Stimulated activated CD4-positive, alpha-beta T cell treated with anti-CD3 and anti-CD28 coated beads, Interleukin-15, amount 100 ng/mL, for 1 hour (primary cell): Measurements from ENCODE around the gene CCDC90B.
"Not testable (repeated sequence)": the region's sequence is repeated elsewhere in the genome, so short reads cannot be mapped to it uniquely, and the experiment has no call there.

Experiments used
- DNase-seq, 2 donors: peaks; one replicate each; pipeline ENCODE4 v3.0.0-alpha.2; 2020; ENCODE audit warnings: low read depth in 1 of 2, low spot score in 1 of 2

Gene CCDC90B

DNA sequence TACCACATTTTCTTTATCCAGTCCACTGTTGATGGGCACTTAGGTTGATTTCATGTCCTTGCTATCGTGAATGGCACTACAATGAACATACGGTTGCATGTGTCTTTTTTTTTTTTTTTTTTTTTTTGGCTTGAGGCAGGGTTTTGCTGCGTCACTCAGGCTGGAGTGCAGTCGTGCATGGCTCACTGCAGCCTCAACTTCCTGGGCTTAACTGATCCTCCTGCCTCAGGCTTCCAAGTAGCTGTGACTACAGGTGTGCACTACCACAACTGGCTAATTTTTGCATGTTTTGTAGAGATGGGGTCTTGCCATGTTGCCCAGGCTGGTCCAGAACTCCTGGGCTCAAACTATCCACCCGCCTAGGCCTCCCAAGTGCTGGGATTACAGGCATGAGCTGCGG is 1.5 kb upstream of the CCDC90B start:
- no peak for DNase-seq

DNA sequence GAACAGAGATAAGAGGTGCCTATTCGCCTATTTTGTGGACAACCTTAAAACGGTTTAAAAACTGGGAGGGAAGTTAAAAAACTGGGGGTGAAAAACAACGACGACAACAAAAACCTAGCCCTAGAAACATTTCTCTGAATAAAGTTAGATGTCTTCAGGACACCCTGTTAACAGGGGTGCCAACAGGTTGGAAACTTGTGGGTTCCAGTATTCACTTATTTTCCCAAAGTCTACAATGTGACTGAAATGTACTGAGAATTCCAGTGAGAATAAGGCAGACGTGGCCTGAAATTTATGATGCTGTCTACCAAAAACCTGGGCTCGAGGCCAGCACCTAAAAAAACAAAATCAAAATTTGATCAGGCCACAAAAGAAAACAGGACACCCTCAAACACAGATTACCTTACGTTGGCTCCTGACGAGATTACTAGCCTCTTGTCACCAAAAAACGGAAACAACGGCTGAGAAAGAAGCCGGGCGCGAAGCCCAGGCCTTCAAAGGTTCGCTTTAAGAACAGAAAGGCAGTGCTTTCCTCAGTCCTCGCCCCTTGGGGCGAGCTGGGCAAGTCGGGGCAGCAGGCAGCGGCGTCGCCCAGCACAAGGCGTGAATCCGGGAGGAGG is 906 bp downstream of the CCDC90B start:
- DNase-seq = no peak

DNA sequence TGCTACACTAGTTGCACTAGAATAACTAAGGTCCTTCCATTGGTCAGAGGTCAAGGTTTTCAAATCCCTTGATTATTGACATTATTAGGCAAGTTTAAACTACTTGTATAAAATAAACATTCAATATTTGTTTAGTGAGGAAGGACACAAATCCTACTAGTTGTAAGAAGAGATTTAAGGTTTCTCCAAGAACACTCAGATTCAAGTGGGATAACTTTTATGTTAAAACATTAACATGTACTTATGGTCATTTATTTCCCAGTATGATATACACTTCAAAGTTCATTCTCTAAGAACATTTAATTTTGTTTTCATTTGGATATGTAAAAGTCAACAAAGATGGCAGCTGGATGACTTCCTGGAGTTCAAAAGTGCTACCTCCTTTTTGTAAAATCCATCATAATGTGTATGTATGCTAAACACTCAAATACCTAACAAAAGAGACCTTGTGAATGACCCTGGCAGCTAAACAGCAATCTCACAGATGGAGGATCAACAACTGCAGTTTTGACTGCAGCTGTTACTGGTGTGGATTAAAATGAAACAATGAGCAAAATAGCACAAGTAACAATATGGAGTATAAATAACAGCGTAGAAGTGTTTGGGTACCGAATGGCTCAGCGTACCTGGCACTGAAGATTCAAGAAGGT is 1.5 kb downstream of the CCDC90B start:
- no peak for DNase-seq

- no peak for DNase-seq
Measured at GRCh38 chr11:83282084-83282716, 4.0 kb downstream of the CCDC90B start.

DNA sequence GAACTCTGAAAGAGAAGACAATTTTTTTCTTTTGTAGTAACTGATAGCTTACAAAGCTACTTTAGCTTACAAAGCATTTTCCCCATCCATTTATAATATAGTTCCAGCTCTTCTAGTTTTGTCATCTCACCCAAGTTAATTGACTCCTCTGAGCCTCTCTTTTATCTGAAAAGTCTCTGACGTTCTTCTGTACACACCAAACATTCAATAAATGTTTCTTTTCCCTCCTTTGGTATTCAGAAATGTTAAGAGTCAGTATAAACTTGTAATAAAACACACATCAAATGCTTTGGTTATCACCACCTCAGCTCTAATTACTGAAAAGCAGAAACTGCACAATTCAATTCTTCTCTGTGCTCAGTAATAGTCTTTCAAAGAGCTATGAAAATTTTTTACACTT is 5.9 kb downstream of the CCDC90B start:
- no peak for DNase-seq

DNA sequence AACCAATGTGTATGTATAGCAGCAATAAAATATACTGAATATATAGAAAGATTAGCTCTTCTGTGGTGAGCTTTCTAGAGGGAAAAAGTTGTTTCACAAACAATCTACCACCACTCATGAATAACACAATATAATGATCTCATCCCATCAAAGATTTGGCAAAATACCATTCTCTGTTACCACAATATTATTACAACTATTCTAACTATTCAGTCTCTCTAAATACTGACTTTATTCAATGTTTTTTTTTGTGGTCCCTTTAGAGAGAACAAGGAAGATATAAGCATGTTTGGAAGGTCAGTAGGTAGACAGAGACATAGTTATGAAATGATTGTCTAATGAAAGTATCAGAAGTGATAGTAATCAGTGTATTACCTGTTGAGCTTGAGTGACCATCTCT is 7.8 kb downstream of the CCDC90B start:
- no peak for DNase-seq

DNA sequence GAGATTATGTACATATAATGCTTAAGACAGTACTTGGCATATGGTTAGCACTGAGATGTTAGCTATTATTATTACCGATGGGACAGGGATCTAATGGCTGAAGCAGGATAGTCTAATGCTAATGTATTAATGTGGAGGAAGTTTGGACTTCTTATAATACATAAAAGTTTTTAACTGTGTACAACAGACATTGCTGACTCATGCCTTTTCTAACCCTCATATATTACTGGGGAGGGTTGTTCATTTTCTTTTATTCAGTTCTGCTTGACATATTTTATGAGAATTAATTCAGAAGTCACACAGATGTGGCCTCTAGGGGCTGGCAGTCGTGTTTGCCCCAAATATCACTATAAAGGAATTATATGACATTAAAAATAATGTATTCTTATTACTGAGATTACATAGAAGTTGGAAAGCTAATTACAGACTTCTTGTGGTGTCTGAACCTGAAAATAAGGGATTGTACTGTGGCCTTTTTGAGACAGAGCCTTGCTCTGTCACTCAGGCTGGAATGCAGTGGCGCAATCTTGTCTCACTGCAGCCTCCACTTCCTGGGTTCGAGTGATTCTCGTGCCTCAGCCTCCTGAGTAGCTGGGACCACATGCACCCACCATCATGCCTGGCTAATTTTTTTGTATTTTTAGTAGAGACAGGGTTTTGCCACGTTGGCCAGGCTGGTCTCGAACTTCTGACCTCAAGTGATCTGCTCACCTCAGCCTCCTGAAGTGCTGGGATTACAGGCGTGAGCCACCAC is 10.1 kb downstream of the CCDC90B start:
- no peak for DNase-seq

GRCh38 chr11:83272627-83273026 is 13.5 kb downstream of the CCDC90B start:
- DNase-seq = no peak

- DNase-seq = not testable (repeated sequence)
Measured at GRCh38 chr11:83271734-83272133, 14.4 kb downstream of the CCDC90B start.

GRCh38 chr11:83269080-83269479 is 17.1 kb downstream of the CCDC90B start:
- not testable (repeated sequence) for DNase-seq

GRCh38 chr11:83265331-83265730 is 20.8 kb downstream of the CCDC90B start:
- no peak for DNase-seq

DNA sequence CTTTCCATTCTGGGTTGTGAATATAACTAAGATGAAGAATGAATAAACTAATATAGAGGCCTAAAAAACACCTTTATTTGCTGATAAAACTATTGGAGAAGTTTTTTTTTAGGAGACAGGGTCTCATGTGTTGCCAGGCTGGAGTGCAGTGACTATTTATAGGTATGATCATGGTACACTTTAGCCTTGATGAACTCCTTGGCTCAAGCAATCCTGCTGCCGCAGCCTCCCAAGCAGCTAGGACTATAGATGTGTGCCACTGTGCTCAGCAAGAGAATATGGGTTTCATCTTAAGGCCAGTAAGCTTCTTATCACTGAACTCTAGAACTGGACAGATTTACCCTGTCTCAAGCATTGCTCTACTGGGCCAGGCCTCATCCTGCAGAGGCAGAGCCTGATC is 26.6 kb downstream of the CCDC90B start:
- no peak for DNase-seq

GRCh38 chr11:83257761-83258168 is 28.4 kb downstream of the CCDC90B start:
- no peak for DNase-seq

DNA sequence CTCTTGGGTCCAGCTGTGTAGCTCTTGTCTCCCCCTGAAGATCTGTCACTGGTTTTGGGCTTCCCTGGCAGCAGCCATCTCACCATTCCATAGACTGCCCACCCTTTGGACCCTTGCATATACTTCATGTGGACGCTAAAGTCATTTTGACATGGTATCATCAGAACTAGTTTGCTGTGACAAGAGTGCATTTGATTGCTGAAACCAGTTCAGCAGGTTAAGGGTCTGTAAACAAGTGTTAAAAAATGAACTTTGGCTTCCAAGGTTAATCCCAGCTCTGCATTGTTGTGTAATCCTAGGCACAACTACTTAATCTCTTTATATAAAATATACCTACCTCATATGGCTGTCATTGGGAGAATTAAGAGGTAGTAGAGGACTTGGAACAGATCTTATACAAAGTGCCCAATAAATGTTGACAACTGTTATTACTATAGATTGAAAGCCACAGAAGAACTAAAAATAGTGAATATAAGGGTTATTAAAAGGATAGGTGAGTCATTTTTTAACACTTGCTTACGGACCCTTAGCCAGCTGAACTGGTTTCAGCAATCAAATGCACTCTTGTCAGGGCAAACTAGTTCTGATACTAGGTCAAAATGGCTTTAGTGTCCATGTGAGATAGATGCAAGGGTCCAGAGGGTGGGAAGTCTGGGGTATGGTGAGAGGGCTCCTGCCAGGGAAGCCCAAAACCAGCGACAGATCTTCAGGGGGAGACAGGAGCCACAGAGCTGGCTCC is 29.4 kb downstream of the CCDC90B start:
- DNase-seq = no peak

DNA sequence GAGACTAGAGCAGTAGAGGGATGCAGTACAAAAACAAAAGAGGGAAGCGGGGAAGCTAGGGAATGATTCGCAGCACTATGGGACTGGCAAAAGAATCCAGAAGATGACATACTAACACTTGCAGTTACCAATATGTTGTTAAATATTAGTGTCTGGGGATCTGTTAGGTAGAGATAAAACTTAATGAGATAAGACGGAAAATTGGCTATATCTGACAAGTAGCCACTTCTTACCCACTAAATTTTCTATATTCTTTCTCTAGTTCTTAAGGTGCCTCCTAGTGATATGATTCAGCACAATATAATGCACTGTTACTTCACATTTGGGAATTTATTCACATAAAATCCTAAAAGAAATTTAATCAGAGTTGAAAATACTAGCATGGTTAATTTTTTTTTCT is 30.8 kb downstream of the CCDC90B start:
- no peak for DNase-seq

DNA sequence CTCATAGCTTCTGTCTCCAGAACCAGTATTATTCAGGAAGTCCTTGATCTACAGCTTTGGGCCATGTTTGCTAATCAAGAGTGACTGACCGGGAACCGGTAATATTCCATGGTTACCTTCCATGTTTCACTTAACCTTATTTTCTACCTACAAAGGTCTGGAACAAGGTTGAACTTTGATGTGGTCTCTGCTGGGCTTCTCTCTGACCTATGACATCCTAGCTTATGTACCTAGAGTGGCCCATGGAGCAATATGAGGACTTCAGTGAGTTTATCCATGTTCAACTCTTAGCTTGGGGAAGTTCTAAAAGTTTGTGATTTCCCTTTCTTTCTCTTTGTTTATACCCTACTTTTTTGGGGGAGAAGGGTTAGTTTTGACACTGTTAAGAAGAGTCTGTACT is 33.2 kb downstream of the CCDC90B start:
- DNase-seq = no peak

- no peak for DNase-seq
Measured at GRCh38 chr11:83252266-83252665, 33.9 kb downstream of the CCDC90B start.

GRCh38 chr11:83249972-83250593 is 36.1 kb downstream of the CCDC90B start:
- DNase-seq = no peak

- no peak for DNase-seq
Measured at GRCh38 chr11:83249445-83249844, 36.7 kb downstream of the CCDC90B start.

DNA sequence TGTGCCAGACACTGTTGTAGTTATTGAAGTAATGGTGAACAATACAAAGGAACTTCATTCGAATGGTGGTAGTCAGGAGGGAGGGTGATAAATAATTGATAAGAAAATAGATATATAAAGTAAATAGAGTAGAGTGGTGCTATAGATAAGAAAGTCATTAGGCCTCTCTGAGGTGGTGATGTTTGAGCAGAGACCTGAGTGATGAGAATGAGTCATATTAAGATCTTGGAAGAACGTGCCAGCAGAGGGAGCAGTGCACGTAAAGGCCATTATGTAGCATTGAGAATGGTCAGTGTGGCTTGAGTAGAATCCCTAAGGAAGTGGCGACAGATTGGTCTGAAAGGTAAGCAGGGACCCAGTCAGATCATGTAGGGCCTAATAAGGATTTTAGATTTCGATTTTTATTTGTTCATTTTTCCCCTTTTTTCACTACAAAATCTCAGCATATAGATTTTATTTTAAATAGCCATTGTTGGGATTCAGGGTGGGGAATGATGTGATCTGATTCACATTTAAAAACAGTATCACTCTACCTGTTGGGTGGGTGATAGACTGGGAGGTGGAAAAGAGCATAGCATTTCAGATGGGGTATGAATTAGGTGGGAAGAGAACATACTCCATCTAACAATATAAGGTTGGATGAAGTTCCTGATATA is 44.7 kb downstream of the CCDC90B start:
- no peak for DNase-seq
